Vagina (tissue), 2 donors: Measurements from ENCODE around the gene FAM131B. TPM values are rescaled to one million over a fixed set of nuclear protein-coding genes. Genes with fewer than 3 reads are reported as not detected.

Source experiments
- DNase-seq, 2 donors: peaks; one replicate each; pipeline ENCODE4 v3.0.0-alpha.2; 2017; ENCODE audit errors: extremely low spot score in 2 of 2
- H3K27ac ChIP-seq: fragments of 200-600 bp; sonication (generic); one replicate; pipeline ENCODE4 v1.5.1; 2019
- H3K27me3 ChIP-seq: fragments of 200-600 bp; sonication (generic); one replicate; pipeline ENCODE4 v1.5.1; 2019
- H3K36me3 ChIP-seq, 2 donors: fragments of 200-600 bp; sonication (generic); one replicate each; pipeline ENCODE4 v1.5.1; 2017 to 2019
- H3K4me1 ChIP-seq: fragments of 200-600 bp; sonication (generic); one replicate; pipeline ENCODE4 v1.5.1; 2019
- H3K4me3 ChIP-seq, 2 donors: fragments of 200-600 bp; sonication (generic); 1 replicate in 1 of 2; 2 replicates in 1 of 2; pipeline ENCODE4 v1.5.1; 2016 to 2019
- H3K9me3 ChIP-seq: fragments of 200-600 bp; sonication (generic); one replicate; pipeline ENCODE4 v1.5.1; 2019
- POLR2A ChIP-seq, 2 donors: fragments of 450-650 bp; IDR thresholded peaks; one replicate each; pipeline ENCODE4 v1.6.1; 2017; ENCODE audit warnings: antibody characterized with exemption in 2 of 2, mild to moderate bottlenecking in 2 of 2, moderate library complexity in 2 of 2
- POLR2AphosphoS5 ChIP-seq, 2 donors: sonication (generic); formaldehyde crosslinking; IDR thresholded peaks; one replicate each; pipeline ENCODE4 v1.9.0; 2017; ENCODE audit warnings: antibody characterized with exemption in 2 of 2, mild to moderate bottlenecking in 2 of 2, low read depth in 1 of 2; ENCODE audit not compliant: insufficient read depth in 1 of 2
- intact Hi-C: fragments of 100-400 bp; cut with DNase I; formaldehyde crosslinking; loops from one replicate; pipeline ENCODE4 v1.15.1; 2023
- total RNA-seq: library from RNA; depleted of rRNA; stranded (reverse); fragments of >200 nt; gene quantifications from one replicate; pipeline ENCODE4 v1.2.3, GENCODE V29; 2016
- TF ChIP-seq, protein P1 (sequence below), 3 experiments: fragments of 450-650 bp in 2 of 3; fragments of 200-600 bp in 1 of 3; sonication (generic) in 1 of 3; IDR thresholded peaks; one replicate each; pipeline ENCODE4 v1.5.1; 2017 to 2019; ENCODE audit warnings: antibody characterized with exemption in 3 of 3, mild to moderate bottlenecking in 2 of 3, moderate library complexity in 2 of 3

The FAM131B gene
- total RNA-seq, 1 donor from 2014 or later, result 1.5 TPM

DNA sequence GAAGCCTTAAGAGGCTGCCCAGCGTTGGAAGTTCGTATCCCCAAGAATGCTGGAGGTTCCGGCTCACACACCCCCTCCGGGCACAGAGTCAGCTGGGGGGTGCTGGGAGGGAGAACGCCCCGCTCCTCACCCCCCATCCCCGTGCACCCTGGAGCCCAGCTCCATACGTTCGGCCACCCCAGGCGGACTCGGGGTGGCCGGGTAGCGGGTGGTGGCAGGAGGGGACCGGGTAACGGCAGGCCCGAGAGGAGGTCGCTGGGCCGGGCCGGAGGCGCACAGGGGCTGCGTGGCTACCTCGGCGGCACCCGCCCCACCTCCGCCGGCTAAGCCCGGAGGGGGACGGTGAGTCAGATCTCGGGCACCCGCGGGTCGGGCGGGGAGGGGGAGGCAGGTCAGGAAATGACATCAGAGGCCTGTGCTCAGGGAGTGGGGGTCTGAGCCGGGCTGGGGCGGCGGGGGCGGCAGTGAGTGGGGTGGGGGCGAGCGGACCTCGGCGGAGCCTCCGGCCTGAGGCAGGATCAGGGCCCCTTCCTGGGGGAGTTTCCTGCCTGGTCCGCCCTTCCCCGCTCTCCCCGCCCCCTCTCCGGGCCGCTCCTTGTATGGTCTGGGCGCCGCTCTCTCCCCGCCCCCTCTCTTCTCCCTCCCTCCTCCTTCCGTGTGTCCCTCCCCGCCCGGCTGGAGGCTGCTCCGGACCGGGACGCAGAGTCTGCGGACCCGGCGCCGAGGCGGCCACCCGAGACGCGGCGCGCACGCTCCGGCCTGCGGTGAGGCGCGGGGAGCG, 18.3 kb upstream of the FAM131B start, which contains the start of gene ZYX:
Gene ZYX (plus strand): TSS at position 700 of the 781 bp plus-strand sequence. CDS start 227 bp downstream, outside the sequence.
- H3K9me3 ChIP-seq, result no peaks in the 10 kb centered on the region
- peak within 1 kb of the TSS; percentile 94 for H3K27ac ChIP-seq
- peak; percentile 44 to 94 for TF ChIP-seq POLR2A (IDR thresholded peaks at IDR 0.05)
- TF ChIP-seq, protein P1, sequence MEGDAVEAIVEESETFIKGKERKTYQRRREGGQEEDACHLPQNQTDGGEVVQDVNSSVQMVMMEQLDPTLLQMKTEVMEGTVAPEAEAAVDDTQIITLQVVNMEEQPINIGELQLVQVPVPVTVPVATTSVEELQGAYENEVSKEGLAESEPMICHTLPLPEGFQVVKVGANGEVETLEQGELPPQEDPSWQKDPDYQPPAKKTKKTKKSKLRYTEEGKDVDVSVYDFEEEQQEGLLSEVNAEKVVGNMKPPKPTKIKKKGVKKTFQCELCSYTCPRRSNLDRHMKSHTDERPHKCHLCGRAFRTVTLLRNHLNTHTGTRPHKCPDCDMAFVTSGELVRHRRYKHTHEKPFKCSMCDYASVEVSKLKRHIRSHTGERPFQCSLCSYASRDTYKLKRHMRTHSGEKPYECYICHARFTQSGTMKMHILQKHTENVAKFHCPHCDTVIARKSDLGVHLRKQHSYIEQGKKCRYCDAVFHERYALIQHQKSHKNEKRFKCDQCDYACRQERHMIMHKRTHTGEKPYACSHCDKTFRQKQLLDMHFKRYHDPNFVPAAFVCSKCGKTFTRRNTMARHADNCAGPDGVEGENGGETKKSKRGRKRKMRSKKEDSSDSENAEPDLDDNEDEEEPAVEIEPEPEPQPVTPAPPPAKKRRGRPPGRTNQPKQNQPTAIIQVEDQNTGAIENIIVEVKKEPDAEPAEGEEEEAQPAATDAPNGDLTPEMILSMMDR (IDR thresholded peaks at IDR 0.05), result no peak
- peak; percentile 14 to 99 for TF ChIP-seq POLR2AphosphoS5 (IDR thresholded peaks at IDR 0.05; ENCODE audit: insufficient read depth in 1 of 2, low read depth in 1 of 2)
- DNase-seq, result no peak
- no peaks in the 10 kb centered on the region for H3K27me3 ChIP-seq
- intact Hi-C loops, result loop anchor here (5.0 kb wide), 1 partner anchor 94 kb away; the partner anchor contains the start of gene CASP2
- peak within 1 kb of the TSS; percentile 93 to 99 for H3K4me3 ChIP-seq
- peaks cover 60% of the 10 kb centered on the region for H3K4me1 ChIP-seq
- no peaks in the 10 kb centered on the region for H3K36me3 ChIP-seq

DNA sequence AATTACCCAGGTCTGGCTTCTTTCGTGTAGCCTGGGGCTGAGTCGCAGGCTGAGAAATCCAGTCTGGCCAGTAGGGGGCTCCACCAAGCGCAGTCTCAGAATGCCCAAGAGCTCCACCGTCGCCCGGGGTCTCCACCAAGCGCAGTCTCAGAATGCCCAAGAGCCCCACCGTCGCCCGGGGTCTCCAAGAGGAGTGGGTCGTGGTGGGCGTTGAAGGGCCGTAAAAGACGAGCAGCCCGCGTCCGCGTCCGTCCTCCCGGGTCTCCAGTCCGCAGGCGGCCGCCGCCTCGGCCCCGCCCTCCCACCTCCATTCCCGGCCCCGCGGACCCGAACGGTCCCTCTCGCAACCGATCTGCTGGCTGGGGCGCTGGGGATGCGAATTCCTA, 17.7 kb upstream of the FAM131B start:
- Histone ChIP-seq H3K27me3 (no peaks in the 10 kb centered on the region), H3K36me3 (no peaks in the 10 kb centered on the region), H3K9me3 (no peaks in the 10 kb centered on the region), H3K4me1 (peaks cover 54% of the 10 kb centered on the region), H3K27ac (peak overlapping the region; percentile 94), H3K4me3 (peak overlapping the region; percentile 93 to 99)
- no peak for DNase-seq
- TF ChIP-seq POLR2A (IDR thresholded peaks at IDR 0.05), result peak in 1 of 2 donors; percentile 25
- TF ChIP-seq POLR2AphosphoS5 (IDR thresholded peaks at IDR 0.05; ENCODE audit: insufficient read depth in 1 of 2, low read depth in 1 of 2), result no peak
- TF ChIP-seq, protein P1 (IDR thresholded peaks at IDR 0.05), result peak; percentile 84 to 87 (median 84)
- intact Hi-C loops, result loop anchor here (5.0 kb wide), 1 partner anchor 93 kb away; the partner anchor contains the start of gene CASP2

DNA sequence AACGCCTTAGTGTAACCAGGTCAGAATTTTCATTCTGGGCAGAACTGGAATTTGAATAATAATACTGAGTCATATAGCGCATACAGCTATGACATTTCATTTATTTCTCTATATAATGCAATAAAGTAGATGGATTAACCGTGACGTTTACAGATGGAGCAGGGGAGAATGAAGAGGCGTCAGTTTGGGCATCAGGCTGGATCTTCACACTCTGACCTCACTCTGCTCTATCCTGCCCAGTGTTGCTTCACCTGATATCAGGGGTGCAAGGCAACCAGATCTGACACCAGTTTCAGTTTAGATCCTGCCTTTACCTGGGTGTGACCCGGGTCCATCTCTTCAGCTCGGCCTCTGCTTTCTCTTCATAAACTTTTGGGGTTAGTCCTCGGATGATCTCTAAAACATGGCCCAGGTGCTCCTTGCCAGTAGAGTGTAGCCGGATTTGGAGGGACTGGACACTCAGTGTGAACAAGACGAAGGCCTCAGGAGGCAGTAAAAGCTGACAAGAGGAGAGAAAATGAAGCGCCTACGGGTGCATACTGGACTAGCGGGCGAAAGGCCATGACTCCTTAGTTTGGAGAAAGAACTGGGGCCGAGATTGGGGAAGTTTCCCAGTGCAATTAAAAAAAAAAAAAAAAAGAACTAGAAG, 17.2 kb upstream of the FAM131B start:
- intact Hi-C loops, result loop anchor here (5.0 kb wide), 1 partner anchor 92 kb away; the partner anchor contains the start of gene CASP2
- peak overlapping the region; percentile 94 for H3K27ac ChIP-seq
- no peaks in the 10 kb centered on the region for H3K36me3 ChIP-seq
- H3K27me3 ChIP-seq, result no peaks in the 10 kb centered on the region
- no peak for TF ChIP-seq POLR2AphosphoS5 (IDR thresholded peaks at IDR 0.05; ENCODE audit: insufficient read depth in 1 of 2, low read depth in 1 of 2)
- TF ChIP-seq POLR2A (IDR thresholded peaks at IDR 0.05), result no peak
- TF ChIP-seq, protein P1 (IDR thresholded peaks at IDR 0.05), result no peak
- H3K9me3 ChIP-seq, result no peaks in the 10 kb centered on the region
- H3K4me3 ChIP-seq, result peak overlapping the region; percentile 93 to 99
- DNase-seq, result no peak
- peaks cover 49% of the 10 kb centered on the region for H3K4me1 ChIP-seq

DNA sequence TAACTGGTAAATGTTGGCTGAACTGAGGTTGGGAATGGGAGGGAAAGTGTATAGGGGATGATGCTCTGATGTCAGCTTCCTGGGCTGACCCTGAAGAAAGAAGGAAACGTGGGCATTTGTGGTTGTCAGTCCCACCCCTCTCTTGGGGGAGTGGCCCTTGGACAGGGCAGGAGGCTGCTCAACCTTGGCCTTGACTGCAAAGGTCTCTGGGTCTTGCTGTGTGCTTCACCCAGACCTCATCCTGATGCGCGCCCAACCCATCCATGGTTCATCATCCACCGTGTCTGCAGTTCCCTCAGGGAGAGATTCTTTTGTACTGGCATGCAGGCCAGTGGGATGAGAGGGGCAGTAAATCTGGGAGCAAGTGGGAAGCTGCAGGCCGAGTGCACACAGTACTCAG, 13.9 kb upstream of the FAM131B start:
- Histone ChIP-seq H3K4me1 (peaks cover 20% of the 10 kb centered on the region), H3K27me3 (no peaks in the 10 kb centered on the region), H3K4me3 (no peak overlapping the region), H3K27ac (no peak overlapping the region), H3K36me3 (no peaks in the 10 kb centered on the region), H3K9me3 (no peaks in the 10 kb centered on the region)
- DNase-seq, result no peak
- TF ChIP-seq, protein P1 (IDR thresholded peaks at IDR 0.05), result no peak
- TF ChIP-seq POLR2A (IDR thresholded peaks at IDR 0.05) (no peak), POLR2AphosphoS5 (IDR thresholded peaks at IDR 0.05; ENCODE audit: insufficient read depth in 1 of 2, low read depth in 1 of 2) (no peak)
- intact Hi-C loops, result no loop called here
